Natural killer cell (primary cell): Measurements from ENCODE around the gene SMAGP. TPM values are rescaled to one million over a fixed set of nuclear protein-coding genes. Genes with fewer than 3 reads are reported as not detected.

Experiments used
- ATAC-seq, 3 donors: fragments of 150-1000 bp in 2 of 3; fragments of 200-7000 bp in 1 of 3; cut with Tn5 transposase; 1 replicate in 1 of 3; 2 replicates in 2 of 3; pipeline ENCODE4 v1.10.0; 2021; ENCODE audit warnings: mild to moderate bottlenecking in 2 of 3, moderate library complexity in 2 of 3
- DNase-seq, 2 donors: peaks; one replicate each; pipeline versions ENCODE4 v3.0.0 to v3.0.0-alpha.2; 2013 to 2021; ENCODE audit warnings: mixed read lengths in 1 of 2
- H3K27ac ChIP-seq: one replicate; pipeline ENCODE4 v1.5.1; 2013; ENCODE audit warnings: mild to moderate bottlenecking, low read length
- H3K27me3 ChIP-seq: one replicate; pipeline ENCODE4 v1.6.1; 2013; ENCODE audit warnings: low read length; ENCODE audit not compliant: control insufficient read depth, insufficient read depth
- H3K36me3 ChIP-seq: one replicate; pipeline ENCODE4 v1.6.1; 2013; ENCODE audit warnings: low read length; ENCODE audit not compliant: control insufficient read depth, insufficient read depth
- H3K4me1 ChIP-seq: one replicate; pipeline ENCODE4 v1.6.1; 2013; ENCODE audit warnings: low read length; ENCODE audit not compliant: control insufficient read depth, insufficient read depth
- H3K4me3 ChIP-seq: one replicate; pipeline ENCODE4 v1.5.1; 2013; ENCODE audit warnings: low read length
- H3K9me3 ChIP-seq: one replicate; pipeline ENCODE4 v1.6.1; 2013; ENCODE audit warnings: low read length; ENCODE audit not compliant: control insufficient read depth, insufficient read depth
- H3K27ac Mint-ChIP-seq, 2 donors: one replicate each; pipeline ENCODE4 v1.8.0; 2022; ENCODE audit warnings: mild to moderate bottlenecking in 2 of 2, mixed read lengths in 2 of 2, moderate library complexity in 1 of 2
- H3K27me3 Mint-ChIP-seq, 2 donors: one replicate each; pipeline ENCODE4 v1.8.0; 2022; ENCODE audit warnings: low read depth in 2 of 2, mixed read lengths in 2 of 2
- H3K36me3 Mint-ChIP-seq: one replicate; pipeline ENCODE4 v1.8.0; 2022; ENCODE audit warnings: mixed read lengths
- H3K4me1 Mint-ChIP-seq, 2 donors: one replicate each; pipeline ENCODE4 v1.8.0; 2022; ENCODE audit warnings: mixed read lengths in 2 of 2
- H3K4me3 Mint-ChIP-seq: one replicate; pipeline ENCODE4 v1.8.0; 2022; ENCODE audit warnings: mild to moderate bottlenecking, moderate library complexity, mixed read lengths
- H3K9me3 Mint-ChIP-seq, 2 donors: one replicate each; pipeline ENCODE4 v1.8.0; 2022; ENCODE audit warnings: mixed read lengths in 2 of 2
- WGBS: methylation state at CpG from one replicate; pipeline ENCODE4 v1.1.7; 2013; ENCODE audit warnings: missing lambda C conversion rate; ENCODE audit not compliant: insufficient coverage; 5-methylcytosine and 5-hydroxymethylcytosine counted together
- intact Hi-C: fragments of 100-400 bp; cut with micrococcal nuclease; formaldehyde crosslinking; loops from one replicate; pipeline ENCODE4 v1.14.2; 2022
- total RNA-seq, 4 donors: library from RNA; stranded (reverse); fragments of 120-200 nt in 1 of 4; gene quantifications; one replicate each; pipeline versions ENCODE4 v1.2.3 to v1.2.4, GENCODE V29; 2013 to 2022
- TF ChIP-seq, protein P1 (sequence below): fragments of 200-600 bp; IDR thresholded peaks from one replicate; pipeline ENCODE4 v1.8.0; 2022; ENCODE audit warnings: antibody characterized with exemption

The SMAGP gene
- total RNA-seq, 3 donors from 2014 or later (not counting 1 experiment from before 2014, with no cell fraction given), result 6.5 to 26.2 (median 19.0) TPM

GRCh38 chr12:51217133-51217967 lies 52.9 kb downstream of the SMAGP start:
- Mint-ChIP-seq H3K27me3 (peaks cover 0 to under 1% of the 10 kb centered on the region in 2 donors), H3K36me3 (no peaks in the 10 kb centered on the region), H3K4me1 (peaks cover 6 to 7% of the 10 kb centered on the region in 2 donors), H3K9me3 (no peaks in the 10 kb centered on the region), H3K27ac (peak overlapping the region; percentile 84 to 89), H3K4me3 (peak overlapping the region; percentile 91)
- Histone ChIP-seq H3K9me3 (no peaks in the 10 kb centered on the region), H3K27ac (peak overlapping the region; percentile 88), H3K4me3 (peak overlapping the region; percentile 92), H3K27me3 (no peaks in the 10 kb centered on the region), H3K36me3 (no peaks in the 10 kb centered on the region), H3K4me1 (peaks cover 15% of the 10 kb centered on the region)
- 2% methylated on average over 69 of the region's 81 CpGs for WGBS
- TF ChIP-seq, protein P1, sequence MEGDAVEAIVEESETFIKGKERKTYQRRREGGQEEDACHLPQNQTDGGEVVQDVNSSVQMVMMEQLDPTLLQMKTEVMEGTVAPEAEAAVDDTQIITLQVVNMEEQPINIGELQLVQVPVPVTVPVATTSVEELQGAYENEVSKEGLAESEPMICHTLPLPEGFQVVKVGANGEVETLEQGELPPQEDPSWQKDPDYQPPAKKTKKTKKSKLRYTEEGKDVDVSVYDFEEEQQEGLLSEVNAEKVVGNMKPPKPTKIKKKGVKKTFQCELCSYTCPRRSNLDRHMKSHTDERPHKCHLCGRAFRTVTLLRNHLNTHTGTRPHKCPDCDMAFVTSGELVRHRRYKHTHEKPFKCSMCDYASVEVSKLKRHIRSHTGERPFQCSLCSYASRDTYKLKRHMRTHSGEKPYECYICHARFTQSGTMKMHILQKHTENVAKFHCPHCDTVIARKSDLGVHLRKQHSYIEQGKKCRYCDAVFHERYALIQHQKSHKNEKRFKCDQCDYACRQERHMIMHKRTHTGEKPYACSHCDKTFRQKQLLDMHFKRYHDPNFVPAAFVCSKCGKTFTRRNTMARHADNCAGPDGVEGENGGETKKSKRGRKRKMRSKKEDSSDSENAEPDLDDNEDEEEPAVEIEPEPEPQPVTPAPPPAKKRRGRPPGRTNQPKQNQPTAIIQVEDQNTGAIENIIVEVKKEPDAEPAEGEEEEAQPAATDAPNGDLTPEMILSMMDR, result no peak
- DNase-seq (peak; percentile 50 to 75), ATAC-seq (peak; percentile 51 to 59 (median 54))
- intact Hi-C loops, result no loop called here

GRCh38 chr12:51216642-51217041 lies 53.6 kb downstream of the SMAGP start:
- peak overlapping the region; percentile 60 for H3K27ac ChIP-seq
- H3K27ac Mint-ChIP-seq, result peak overlapping the region; percentile 45 to 65
- H3K27me3 Mint-ChIP-seq, result no peaks in the 10 kb centered on the region
- H3K36me3 ChIP-seq, result no peaks in the 10 kb centered on the region
- peaks cover 15% of the 10 kb centered on the region for H3K4me1 ChIP-seq
- DNase-seq (no peak), ATAC-seq (no peak)
- WGBS, result 92% methylated on average over 5 of the region's 7 CpGs
- H3K36me3 Mint-ChIP-seq, result no peaks in the 10 kb centered on the region
- TF ChIP-seq, protein P1, result no peak
- no peaks in the 10 kb centered on the region for H3K9me3 ChIP-seq
- peak overlapping the region; percentile 31 for H3K4me3 ChIP-seq
- peak overlapping the region; percentile 74 for H3K4me3 Mint-ChIP-seq
- no peaks in the 10 kb centered on the region for H3K9me3 Mint-ChIP-seq
- H3K27me3 ChIP-seq, result no peaks in the 10 kb centered on the region
- H3K4me1 Mint-ChIP-seq, result peaks cover 6 to 7% of the 10 kb centered on the region in 2 donors
- intact Hi-C loops, result no loop called here

- 96% methylated on average over 5 of the region's 5 CpGs for WGBS
- peaks cover 6 to 7% of the 10 kb centered on the region in 2 donors for H3K4me1 Mint-ChIP-seq
- peaks cover 0 to 4% of the 10 kb centered on the region in 2 donors for H3K27me3 Mint-ChIP-seq
- peaks cover 15% of the 10 kb centered on the region for H3K4me1 ChIP-seq
- no peak for ATAC-seq
- no peaks in the 10 kb centered on the region for H3K9me3 ChIP-seq
- no peaks in the 10 kb centered on the region for H3K9me3 Mint-ChIP-seq
- H3K27ac Mint-ChIP-seq, result no peak overlapping the region
- H3K36me3 ChIP-seq, result no peaks in the 10 kb centered on the region
- intact Hi-C loops, result no loop called here
- H3K27ac ChIP-seq, result no peak overlapping the region
- H3K36me3 Mint-ChIP-seq, result no peaks in the 10 kb centered on the region
- H3K4me3 Mint-ChIP-seq, result no peak overlapping the region
- DNase-seq, result no peak
- H3K27me3 ChIP-seq, result no peaks in the 10 kb centered on the region
- TF ChIP-seq, protein P1, result no peak
- H3K4me3 ChIP-seq, result no peak overlapping the region
These were observed 55.3 kb downstream of the SMAGP start for GRCh38 chr12:51214895-51215294.
